ENCODE results near the gene RBM4B. TPM values are rescaled to one million over a fixed set of nuclear protein-coding genes. Genes with fewer than 3 reads are reported as not detected.

The RBM4B gene
- total and polyA plus RNA-seq, 7 donors: 3.6 to 12.8 (median 10.0) TPM

DNA sequence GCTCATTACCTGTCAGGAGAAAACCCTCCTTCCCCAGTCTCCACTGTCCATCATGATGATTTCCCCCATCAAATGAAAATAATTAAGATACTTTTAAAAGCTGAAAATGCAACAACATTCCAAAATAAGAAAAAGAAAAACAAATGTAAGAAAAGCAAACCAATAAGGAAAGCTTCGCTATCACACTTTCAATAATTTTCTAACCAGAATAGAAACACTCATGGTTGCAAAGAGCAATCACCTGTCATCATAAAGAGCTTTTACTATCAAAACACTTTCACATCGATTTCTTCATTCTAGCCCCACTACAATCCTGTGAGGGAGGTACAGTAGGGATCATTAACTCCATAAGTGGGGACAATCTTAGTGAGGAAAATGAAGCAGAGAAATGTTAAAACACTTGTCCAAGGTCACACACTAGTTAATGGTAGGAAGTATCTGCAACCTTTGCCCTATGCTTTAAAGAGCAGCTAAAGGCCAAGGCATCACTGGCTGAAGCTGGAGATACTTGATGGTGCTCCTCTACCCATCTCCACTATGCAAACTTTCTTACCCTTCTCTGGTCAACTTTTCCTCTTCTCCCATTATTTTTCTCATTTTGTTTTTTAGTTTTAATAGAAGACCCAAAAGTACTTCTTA, 2.6 kb downstream of the RBM4B start:
- Histone ChIP-seq H3K27ac (no peak overlapping the region), H3K36me3 (ENCODE audit: insufficient read depth in 1 of 2, low read depth in 1 of 2) (peaks cover 0 to 24% of the 10 kb centered on the region in 2 donors), H3K4me1 (peaks cover 30% of the 10 kb centered on the region), H3K27me3 (ENCODE audit: insufficient read depth in 3 of 3, low read length in 2 of 3) (no peaks in the 10 kb centered on the region), H3K9me3 (no peaks in the 10 kb centered on the region), H3K4me3 (peak overlapping the region; percentile 86)
- no peak for TF ChIP-seq CTCF (IDR thresholded peaks at IDR 0.05)
- WGBS, 3 donors: 81 to 87% (median 85%) methylated on average over 2 of the region's 2 CpGs
- ATAC-seq (no peak), DNase-seq (no peak)
- intact Hi-C loops (cut with DNase I): loop anchor here (5.0 kb wide), 2 partner anchors 33 to 83 kb away; partner anchors contain the start of genes CCDC87 (in 1 of the 2) and CCS (in 1 of the 2)

DNA sequence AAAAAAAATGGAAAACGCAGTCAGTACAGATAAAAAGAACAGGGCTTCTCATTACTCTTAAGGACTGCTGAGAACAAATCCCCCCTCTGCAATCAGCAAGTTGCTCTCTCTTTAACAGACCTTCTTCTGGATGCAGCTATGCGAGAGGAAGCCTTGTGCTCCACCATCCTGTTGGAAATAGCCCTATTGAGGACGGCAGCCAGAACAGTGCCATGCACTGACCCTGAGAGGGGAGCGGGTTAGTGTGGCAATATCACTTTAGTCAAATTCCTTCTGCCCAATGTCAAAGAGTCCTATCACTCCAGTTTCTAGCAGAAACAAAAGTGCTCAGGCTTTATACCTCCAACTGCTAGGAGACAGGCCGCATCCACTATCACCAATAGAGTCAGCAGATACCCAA, 6.9 kb downstream of the RBM4B start:
- intact Hi-C loops (cut with DNase I): no loop called here
- TF ChIP-seq CTCF (IDR thresholded peaks at IDR 0.05): no peak
- ATAC-seq (peak in 1 of 4 donors; percentile 11), DNase-seq (no peak)
- Histone ChIP-seq H3K9me3 (no peaks in the 10 kb centered on the region), H3K4me1 (peaks cover 18% of the 10 kb centered on the region), H3K36me3 (ENCODE audit: insufficient read depth in 1 of 2, low read depth in 1 of 2) (peaks cover 0 to 54% of the 10 kb centered on the region in 2 donors), H3K27me3 (ENCODE audit: insufficient read depth in 3 of 3, low read length in 2 of 3) (no peaks in the 10 kb centered on the region), H3K27ac (no peak overlapping the region), H3K4me3 (no peak overlapping the region)
- WGBS, 3 donors: 71 to 88% (median 81%) methylated on average over 5 of the region's 5 CpGs

DNA sequence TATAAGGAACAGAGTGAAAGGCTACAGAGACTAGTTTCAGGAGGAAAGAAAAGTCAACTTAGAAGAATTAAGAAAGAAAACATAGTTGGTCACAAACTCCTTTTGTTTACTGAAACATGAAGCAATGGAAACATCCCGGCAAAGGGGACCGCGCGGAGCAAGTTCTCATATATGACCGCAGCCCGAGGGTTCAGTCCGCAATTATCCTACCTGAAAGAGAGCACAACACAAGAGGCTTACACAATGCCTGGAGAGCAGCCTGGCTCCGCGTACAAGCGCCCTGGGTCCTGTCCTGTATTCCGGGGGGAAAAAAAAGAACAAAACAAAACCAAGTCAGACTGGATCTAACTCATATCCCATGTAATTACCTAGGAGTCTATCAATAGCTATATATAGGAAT, 12.3 kb downstream of the RBM4B start:
- no peak for TF ChIP-seq CTCF (IDR thresholded peaks at IDR 0.05)
- no peaks in the 10 kb centered on the region for H3K27me3 ChIP-seq (ENCODE audit: insufficient read depth in 3 of 3, low read length in 2 of 3)
- peaks cover 8 to 84% of the 10 kb centered on the region in 2 donors for H3K36me3 ChIP-seq (ENCODE audit: insufficient read depth in 1 of 2, low read depth in 1 of 2)
- no peak for DNase-seq
- intact Hi-C loops (cut with DNase I): no loop called here
- no peak overlapping the region for H3K4me3 ChIP-seq
- H3K4me1 ChIP-seq: no peaks in the 10 kb centered on the region
- WGBS, 3 donors: 91 to 94% (median 93%) methylated on average over 11 of the region's 11 CpGs
- no peak for ATAC-seq
- no peaks in the 10 kb centered on the region for H3K9me3 ChIP-seq
- H3K27ac ChIP-seq: no peak overlapping the region

DNA sequence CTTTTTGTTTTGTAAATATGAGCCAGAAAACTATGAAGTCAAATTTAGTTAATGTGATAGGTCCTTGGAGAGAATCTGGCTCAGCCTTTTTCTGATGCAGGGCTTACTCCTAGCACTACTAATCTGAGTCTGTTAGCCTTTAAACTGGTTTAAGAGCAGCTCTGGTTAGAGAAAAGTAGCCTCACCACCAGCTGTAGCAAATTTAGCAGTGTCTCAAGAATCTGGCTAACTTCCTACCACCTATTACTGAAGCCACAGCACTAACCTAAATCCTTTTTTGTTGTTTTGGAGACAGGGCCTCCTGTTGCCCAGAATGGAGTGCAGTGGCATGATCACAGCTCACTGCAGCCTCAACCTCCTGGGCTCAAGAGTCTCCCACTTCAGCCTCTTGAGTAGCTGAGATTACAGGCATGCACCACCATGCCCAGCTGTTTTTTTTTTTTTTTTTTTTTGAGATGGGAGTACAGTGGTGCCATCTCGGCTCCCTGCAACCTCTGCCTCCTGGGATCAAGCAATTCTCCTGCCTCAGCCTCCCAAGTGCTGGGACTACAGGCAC, 13.9 kb downstream of the RBM4B start:
- no peak overlapping the region for H3K27ac ChIP-seq
- TF ChIP-seq CTCF (IDR thresholded peaks at IDR 0.05): no peak
- no peaks in the 10 kb centered on the region for H3K27me3 ChIP-seq (ENCODE audit: insufficient read depth in 3 of 3, low read length in 2 of 3)
- intact Hi-C loops (cut with DNase I): no loop called here
- H3K4me3 ChIP-seq: no peak overlapping the region
- ATAC-seq (no peak), DNase-seq (no peak)
- no peaks in the 10 kb centered on the region for H3K4me1 ChIP-seq
- H3K36me3 ChIP-seq (ENCODE audit: insufficient read depth in 1 of 2, low read depth in 1 of 2): peaks cover 8 to 87% of the 10 kb centered on the region in 2 donors
- no peaks in the 10 kb centered on the region for H3K9me3 ChIP-seq
- WGBS, 3 donors: 79 to 100% (median 100%) methylated on average over 1 of the region's 1 CpG

Measured in psoas muscle (tissue), 8 donors.